GM12878 (cell line): Measurements from ENCODE around the gene PDIA5. TPM values are rescaled to one million over a fixed set of nuclear protein-coding genes. Genes with fewer than 3 reads are reported as not detected.

ENCODE experiments used
- ATAC-seq: fragments of 200-7000 bp; cut with Tn5 transposase; 3 replicates; pipeline ENCODE4 v1.9.1; 2020; ENCODE audit warnings: mild to moderate bottlenecking, moderate library complexity
- BruUV-seq: library from RNA; stranded (reverse); fragments of 400-500 nt; replicated peaks from 2 replicates; lab custom pipeline; 2021; lab: Mats Ljungman, UMichigan
- CTCF ChIA-PET: fragments of 300-600 bp; sonication (Branson Sonifier 250); formaldehyde crosslinking; extraction: SDS; loops from one replicate; lab custom pipeline; 2021; ENCODE audit warnings: inconsistent platforms; lab: Yijun Ruan, JAX
- POLR2A ChIA-PET: fragments of 350-600 bp; formaldehyde crosslinking; extraction: SDS; loops from one replicate; lab custom pipeline; 2021; ENCODE audit warnings: inconsistent platforms; lab: Charles Lee
- RAD21 ChIA-PET: fragments of 300-600 bp; sonication (Branson Sonifier 250); formaldehyde crosslinking; loops from one replicate; lab custom pipeline; 2023; ENCODE audit warnings: antibody characterized with exemption; ENCODE audit not compliant: unreplicated experiment; lab: Charles Lee
- SMC1A ChIA-PET: fragments of 300-600 bp; sonication (Branson Sonifier 250); formaldehyde crosslinking; loops from one replicate; lab custom pipeline; 2023; ENCODE audit not compliant: unreplicated experiment, uncharacterized antibody; lab: Charles Lee
- DNase-seq: peaks from one replicate; pipeline ENCODE4 v3.0.0-alpha.2; 2011; ENCODE audit warnings: low read depth, low spot score
- FAIRE-seq: peaks from 3 replicates; lab custom pipeline; 2011; peaks lifted over from hg19 to GRCh38; lab: Jason Lieb, UNC
- H2AFZ ChIP-seq: 2 replicates; pipeline ENCODE4 v1.6.0; 2011; ENCODE audit warnings: low read depth, low read length, control low read depth; ENCODE audit not compliant: control insufficient read depth
- H3K27ac ChIP-seq: 2 replicates; pipeline ENCODE4 v1.5.1; 2011; ENCODE audit warnings: control low read depth; ENCODE audit not compliant: control insufficient read depth, insufficient read depth
- H3K27me3 ChIP-seq, 2 experiments: replicated peaks in 1 of 2; 2 replicates each; pipeline versions ENCODE4 v1.6.0 to v1.6.1; 2011; ENCODE audit warnings: low read length in 1 of 2; ENCODE audit not compliant: control insufficient read depth in 2 of 2, insufficient read depth in 2 of 2
- H3K36me3 ChIP-seq, 2 experiments: 2 replicates each; pipeline ENCODE4 v1.5.1; 2011; ENCODE audit warnings: low read length in 1 of 2; ENCODE audit not compliant: control insufficient read depth in 2 of 2, insufficient read depth in 2 of 2
- H3K4me1 ChIP-seq: 2 replicates; pipeline ENCODE4 v1.6.1; 2011; ENCODE audit warnings: mild to moderate bottlenecking, low read length, moderate library complexity, mixed read lengths; ENCODE audit not compliant: control insufficient read depth, insufficient read depth
- H3K4me2 ChIP-seq: 2 replicates; pipeline ENCODE4 v1.6.0; 2011; ENCODE audit warnings: control low read depth; ENCODE audit not compliant: control insufficient read depth, insufficient read depth
- H3K4me3 ChIP-seq: fragments of 200-600 bp; sonication (generic); 2 replicates; pipeline ENCODE4 v1.5.1; 2016
- H3K79me2 ChIP-seq: 2 replicates; pipeline ENCODE4 v1.6.0; 2011; ENCODE audit warnings: low read length; ENCODE audit not compliant: control insufficient read depth, insufficient read depth
- H3K9ac ChIP-seq: 2 replicates; pipeline ENCODE4 v1.8.0; 2011; ENCODE audit warnings: low read length, control low read depth, mixed read lengths; ENCODE audit not compliant: control insufficient read depth, insufficient read depth
- H3K9me3 ChIP-seq: replicated peaks from 3 replicates; pipeline ENCODE4 v1.5.1; 2011; ENCODE audit warnings: mild to moderate bottlenecking, low read length; ENCODE audit not compliant: control insufficient read depth, insufficient read depth
- H4K20me1 ChIP-seq: 2 replicates; pipeline ENCODE4 v1.6.0; 2011; ENCODE audit not compliant: control insufficient read depth, insufficient read depth
- EZH2 ChIP-seq: IDR thresholded peaks from 2 replicates; pipeline ENCODE4 v1.6.1; 2012; ENCODE audit warnings: low read depth, mild to moderate bottlenecking, control low read depth, inconsistent platforms, low read length, borderline replicate concordance; ENCODE audit not compliant: control insufficient read depth
- GABPA ChIP-seq: IDR thresholded peaks from 2 replicates; pipeline ENCODE4 v1.6.1; 2014; ENCODE audit warnings: antibody characterized with exemption, low read depth, mild to moderate bottlenecking, inconsistent platforms
- HSF1 ChIP-seq: fragments of 150-350 bp; IDR thresholded peaks from 2 replicates; pipeline ENCODE4 v1.6.1; 2014; ENCODE audit warnings: mild to moderate bottlenecking, low read depth, low read length
- NRF1 ChIP-seq: conservative IDR thresholded peaks from 2 replicates; pipeline ENCODE4 v1.6.1; 2011; ENCODE audit warnings: mild to moderate bottlenecking, low read depth, low read length, improper control_type of control experiment
- RUNX3 ChIP-seq: IDR thresholded peaks from 2 replicates; pipeline ENCODE4 v1.6.1; 2012; ENCODE audit warnings: low read length, inconsistent platforms
- SP1 ChIP-seq: IDR thresholded peaks from one replicate; pipeline ENCODE4 v1.6.1; 2011; ENCODE audit warnings: low read depth, low read length
- STAT3 ChIP-seq: IDR thresholded peaks from 2 replicates; pipeline ENCODE4 v1.6.1; 2011; ENCODE audit warnings: low read depth, low read length, improper control_type of control experiment
- USF2 ChIP-seq: IDR thresholded peaks from 2 replicates; pipeline ENCODE4 v1.6.1; 2011; ENCODE audit warnings: low read depth, low read length, improper control_type of control experiment, borderline replicate concordance
- WRNIP1 ChIP-seq: IDR thresholded peaks from 2 replicates; pipeline ENCODE4 v1.6.1; 2011; ENCODE audit warnings: low read depth, low read length, improper control_type of control experiment, borderline replicate concordance
- ZNF24 ChIP-seq: fragments of 450-650 bp; IDR thresholded peaks from 2 replicates; pipeline ENCODE4 v1.6.1; 2017; ENCODE audit warnings: antibody characterized with exemption, mild to moderate bottlenecking
- WGBS: methylation state at CpG from one replicate; pipeline ENCODE4 v1.1.6; 2016; ENCODE audit warnings: low lambda C conversion rate; ENCODE audit not compliant: insufficient replicate concordance, insufficient coverage; ENCODE audit errors: missing lambda C conversion rate; 5-methylcytosine and 5-hydroxymethylcytosine counted together
- in situ Hi-C: fragments of 300-500 bp; cut with MboI; formaldehyde crosslinking; loops from 9 replicates; pipeline ENCODE4 v1.14.3; 2018; ENCODE audit warnings: mixed read lengths
- intact Hi-C: fragments of 100-400 bp; cut with micrococcal nuclease; formaldehyde crosslinking; loops from one replicate; pipeline ENCODE4 v1.14.2; 2022; ENCODE audit not compliant: unreplicated experiment
- polyA plus RNA-seq, 11 experiments: library from polyadenylated mRNA; depleted of rRNA in 4 of 11; unstranded in 6 of 11; stranded (reverse) in 5 of 11; fragments of >200 nt; fragmentation: Nextera tagmentation in 4 of 11; fragmentation: Illumina TruSeq in 1 of 11; extraction: Ambion mirVana in 4 of 11; extraction: Trizol in 1 of 11; gene quantifications; 1 replicate in 1 of 11; 2 replicates in 10 of 11; pipeline versions ENCODE4 v1.2.1 to v1.2.3, GENCODE V29; 2011 to 2016; ENCODE audit warnings: inconsistent platforms in 2 of 11, missing spikeins in 2 of 11, low read depth in 1 of 11
- total RNA-seq, 4 experiments: library from RNA; depleted of rRNA in 3 of 4; stranded (reverse); fragments of >200 nt in 3 of 4; fragmentation: Illumina TruSeq in 1 of 4; extraction: Trizol in 1 of 4; gene quantifications; 2 replicates each; pipeline versions ENCODE4 v1.2.1 to v1.2.3, GENCODE V29; 2013 to 2021

The PDIA5 gene
- total and polyA plus RNA-seq, 10 of the 15 experiments (the other 5 are each of a cell fraction or from before 2014, with no cell fraction given) = 4.1 to 24.8 (median 19.2) TPM

GRCh38 chr3:123159926-123160635 lies 93.3 kb downstream of the PDIA5 start:
- Histone ChIP-seq H3K27ac (no peak overlapping the region), H3K36me3 (peaks cover 7 to 9% of the 10 kb centered on the region in 2 experiments), H3K4me3 (no peak overlapping the region), H3K9ac (no peak overlapping the region), H3K4me1 (no peaks in the 10 kb centered on the region), H3K9me3 (no peaks in the 10 kb centered on the region), H3K27me3 (no peaks in the 10 kb centered on the region), H3K79me2 (no peaks in the 10 kb centered on the region), H2AFZ (no peak overlapping the region), H3K4me2 (no peak overlapping the region), H4K20me1 (no peaks in the 10 kb centered on the region)
- BruUV-seq = no TSS peak
- intact Hi-C loops = no loop called here
- FAIRE-seq = no peak
- ChIA-PET SMC1A (interaction anchor here (1.0 to 1.1 kb wide), 2 partner anchors 9 to 33 kb away, joined by 3 read pairs; no protein-coding TSS in a partner anchor), CTCF (no interaction called here), RAD21 (no interaction called here), POLR2A (no interaction called here)
- WGBS = 98% methylated on average over 7 of the region's 9 CpGs
- ATAC-seq = no peak
- DNase-seq = no peak
- TF ChIP-seq HSF1 (no peak), NRF1 (no peak), USF2 (no peak), ZNF24 (no peak), EZH2 (no peak), STAT3 (no peak), SP1 (no peak), WRNIP1 (no peak), RUNX3 (no peak), GABPA (no peak)
- in situ Hi-C loops = no loop called here
